DND-41 (cell line): ENCODE results near the gene ITPR3.

ENCODE experiments used
- ATAC-seq: fragments of 200-7000 bp; cut with Tn5 transposase; 3 replicates; pipeline ENCODE4 v1.9.1; 2021; ENCODE audit warnings: low read depth; ENCODE audit not compliant: insufficient read depth
- DNase-seq: peaks from one replicate; pipeline ENCODE4 v3.0.0-alpha.2; 2020
- H2AFZ ChIP-seq: 2 replicates; pipeline ENCODE4 v1.6.0; 2012; ENCODE audit warnings: low read depth, low read length
- H3K27ac ChIP-seq: 2 replicates; pipeline ENCODE4 v1.5.1; 2012; ENCODE audit warnings: low read length, inconsistent platforms
- H3K27me3 ChIP-seq: fragments of 200-600 bp; sonication (generic); 2 replicates; pipeline ENCODE4 v1.6.0; 2012; ENCODE audit warnings: low read length, mild to moderate bottlenecking, inconsistent platforms; ENCODE audit not compliant: insufficient read depth, poor library complexity
- H3K36me3 ChIP-seq: 2 replicates; pipeline ENCODE4 v1.5.1; 2012; ENCODE audit warnings: low read length, inconsistent platforms; ENCODE audit not compliant: insufficient read depth
- H3K4me1 ChIP-seq: 2 replicates; pipeline ENCODE4 v1.5.1; 2012; ENCODE audit warnings: mild to moderate bottlenecking, low read length; ENCODE audit not compliant: insufficient read depth
- H3K4me2 ChIP-seq: 2 replicates; pipeline ENCODE4 v1.6.0; 2012; ENCODE audit warnings: mild to moderate bottlenecking, moderate library complexity, low read length, inconsistent platforms; ENCODE audit not compliant: insufficient read depth
- H3K4me3 ChIP-seq, 2 experiments: fragments of 200-600 bp in 1 of 2; shearing (Covaris generic) in 1 of 2; 2 replicates each; pipeline ENCODE4 v1.5.1; 2012 to 2016; ENCODE audit warnings: inconsistent platforms in 2 of 2, low read length in 2 of 2, mild to moderate bottlenecking in 2 of 2, low read depth in 1 of 2, moderate library complexity in 1 of 2
- H3K79me2 ChIP-seq: 2 replicates; pipeline ENCODE4 v1.6.0; 2012; ENCODE audit warnings: low read length, inconsistent platforms; ENCODE audit not compliant: insufficient read depth
- H3K9ac ChIP-seq: 2 replicates; pipeline ENCODE4 v1.6.0; 2012; ENCODE audit warnings: low read depth, mild to moderate bottlenecking, inconsistent platforms, low read length, moderate library complexity
- H3K9me3 ChIP-seq: 2 replicates; pipeline ENCODE4 v1.5.1; 2012; ENCODE audit warnings: low read length, moderate library complexity, mild to moderate bottlenecking, inconsistent platforms; ENCODE audit not compliant: insufficient read depth, severe bottlenecking
- H4K20me1 ChIP-seq: 2 replicates; pipeline ENCODE4 v1.6.0; 2012; ENCODE audit warnings: low read length; ENCODE audit not compliant: insufficient read depth
- EZH2 ChIP-seq: IDR thresholded peaks from 3 replicates; pipeline ENCODE4 v1.6.1; 2012; ENCODE audit warnings: borderline replicate concordance, low read depth, mild to moderate bottlenecking, moderate library complexity, low read length, inconsistent platforms; ENCODE audit not compliant: severe bottlenecking
- TF ChIP-seq, protein P1 (sequence below): IDR thresholded peaks from 2 replicates; pipeline ENCODE4 v1.5.1; 2012; ENCODE audit warnings: borderline replicate concordance, low read length, moderate library complexity, mild to moderate bottlenecking; ENCODE audit not compliant: poor library complexity, severe bottlenecking; ENCODE audit errors: extremely low read depth

The ITPR3 gene

DNA sequence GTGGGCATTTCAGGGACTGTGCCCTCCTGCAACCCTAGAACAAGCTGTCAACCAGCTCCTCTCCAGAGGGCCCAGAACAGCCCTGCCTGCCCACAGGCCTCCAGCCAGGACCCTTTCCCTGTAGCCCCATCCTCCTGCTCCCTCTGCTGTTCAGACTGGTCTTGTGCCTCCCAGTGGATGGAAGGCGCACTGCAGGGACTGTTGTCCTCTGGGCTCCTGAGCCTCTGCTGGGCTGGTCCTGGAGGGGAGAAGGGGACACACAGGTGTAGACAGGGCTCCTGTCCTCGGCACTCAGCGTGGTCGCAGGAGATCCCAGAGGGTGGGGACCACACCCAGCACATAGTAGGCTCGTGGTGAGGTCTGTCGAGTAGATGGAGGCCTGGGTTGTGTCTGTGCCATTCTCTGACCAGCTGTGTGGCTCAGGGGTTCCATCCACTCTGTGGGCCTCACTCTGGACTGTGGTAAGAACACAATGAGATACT is 11.5 kb downstream of the ITPR3 start:
- H3K4me3 ChIP-seq, result peak overlapping the region in 1 of 2 experiments; percentile 74; a peak in 1 of 4 replicates
- DNase-seq, result peak; percentile 70

DNA sequence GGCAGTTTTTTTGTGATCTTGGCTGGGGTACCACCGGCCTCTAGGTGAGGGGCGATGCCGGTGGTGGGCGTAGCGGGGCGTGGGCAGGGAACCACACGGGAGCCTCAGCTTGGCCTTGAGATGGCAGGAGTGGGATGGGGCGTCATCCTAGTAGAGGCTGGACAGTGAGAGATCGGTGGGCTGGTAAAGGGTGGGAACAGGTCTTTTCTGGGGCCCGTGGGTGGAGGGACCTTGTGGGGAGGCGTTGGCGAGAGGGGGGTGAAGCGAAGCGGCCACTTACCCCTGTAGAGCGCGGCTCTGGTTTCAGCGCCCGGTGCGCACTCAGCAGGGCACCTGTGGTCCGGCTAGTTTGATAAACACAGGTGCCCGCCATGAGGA is 12.0 kb downstream of the ITPR3 start:
- H3K27ac ChIP-seq, result no peak overlapping the region
- DNase-seq, result no peak
- H3K4me3 ChIP-seq, result peak overlapping the region in 1 of 2 experiments; percentile 74; a peak in 2 of 4 replicates
- TF ChIP-seq, protein P1, sequence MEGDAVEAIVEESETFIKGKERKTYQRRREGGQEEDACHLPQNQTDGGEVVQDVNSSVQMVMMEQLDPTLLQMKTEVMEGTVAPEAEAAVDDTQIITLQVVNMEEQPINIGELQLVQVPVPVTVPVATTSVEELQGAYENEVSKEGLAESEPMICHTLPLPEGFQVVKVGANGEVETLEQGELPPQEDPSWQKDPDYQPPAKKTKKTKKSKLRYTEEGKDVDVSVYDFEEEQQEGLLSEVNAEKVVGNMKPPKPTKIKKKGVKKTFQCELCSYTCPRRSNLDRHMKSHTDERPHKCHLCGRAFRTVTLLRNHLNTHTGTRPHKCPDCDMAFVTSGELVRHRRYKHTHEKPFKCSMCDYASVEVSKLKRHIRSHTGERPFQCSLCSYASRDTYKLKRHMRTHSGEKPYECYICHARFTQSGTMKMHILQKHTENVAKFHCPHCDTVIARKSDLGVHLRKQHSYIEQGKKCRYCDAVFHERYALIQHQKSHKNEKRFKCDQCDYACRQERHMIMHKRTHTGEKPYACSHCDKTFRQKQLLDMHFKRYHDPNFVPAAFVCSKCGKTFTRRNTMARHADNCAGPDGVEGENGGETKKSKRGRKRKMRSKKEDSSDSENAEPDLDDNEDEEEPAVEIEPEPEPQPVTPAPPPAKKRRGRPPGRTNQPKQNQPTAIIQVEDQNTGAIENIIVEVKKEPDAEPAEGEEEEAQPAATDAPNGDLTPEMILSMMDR, result no peak
- TF ChIP-seq EZH2, result no peak
- no peaks in the 10 kb centered on the region for H3K9me3 ChIP-seq
- peaks cover 24% of the 10 kb centered on the region for H3K4me1 ChIP-seq
- no peaks in the 10 kb centered on the region for H3K27me3 ChIP-seq
- peak overlapping the region; percentile 46 for H3K9ac ChIP-seq
- H2AFZ ChIP-seq, result peak overlapping the region; percentile 39
- peaks cover 6% of the 10 kb centered on the region; the same call in 1 of the 2 replicates for H3K36me3 ChIP-seq
- peak overlapping the region; percentile 100 for H3K4me2 ChIP-seq
- peaks cover 46% of the 10 kb centered on the region for H3K79me2 ChIP-seq
- peaks cover 58% of the 10 kb centered on the region for H4K20me1 ChIP-seq
- ATAC-seq, result no peak

More for the DNA sequence above, 11.5 kb downstream of the ITPR3 start:
- Histone ChIP-seq H3K4me1 (peaks cover 24% of the 10 kb centered on the region), H3K4me2 (peak overlapping the region; percentile 100), H3K36me3 (peaks cover 9% of the 10 kb centered on the region; the same call in 1 of the 2 replicates), H3K9ac (no peak overlapping the region), H2AFZ (no peak overlapping the region), H3K27ac (no peak overlapping the region), H3K27me3 (no peaks in the 10 kb centered on the region), H4K20me1 (peaks cover 63% of the 10 kb centered on the region), H3K9me3 (no peaks in the 10 kb centered on the region), H3K79me2 (peaks cover 49% of the 10 kb centered on the region)
- peak; percentile 77 for ATAC-seq
- TF ChIP-seq, protein P1, result peak; percentile 90
- no peak for TF ChIP-seq EZH2

DNA sequence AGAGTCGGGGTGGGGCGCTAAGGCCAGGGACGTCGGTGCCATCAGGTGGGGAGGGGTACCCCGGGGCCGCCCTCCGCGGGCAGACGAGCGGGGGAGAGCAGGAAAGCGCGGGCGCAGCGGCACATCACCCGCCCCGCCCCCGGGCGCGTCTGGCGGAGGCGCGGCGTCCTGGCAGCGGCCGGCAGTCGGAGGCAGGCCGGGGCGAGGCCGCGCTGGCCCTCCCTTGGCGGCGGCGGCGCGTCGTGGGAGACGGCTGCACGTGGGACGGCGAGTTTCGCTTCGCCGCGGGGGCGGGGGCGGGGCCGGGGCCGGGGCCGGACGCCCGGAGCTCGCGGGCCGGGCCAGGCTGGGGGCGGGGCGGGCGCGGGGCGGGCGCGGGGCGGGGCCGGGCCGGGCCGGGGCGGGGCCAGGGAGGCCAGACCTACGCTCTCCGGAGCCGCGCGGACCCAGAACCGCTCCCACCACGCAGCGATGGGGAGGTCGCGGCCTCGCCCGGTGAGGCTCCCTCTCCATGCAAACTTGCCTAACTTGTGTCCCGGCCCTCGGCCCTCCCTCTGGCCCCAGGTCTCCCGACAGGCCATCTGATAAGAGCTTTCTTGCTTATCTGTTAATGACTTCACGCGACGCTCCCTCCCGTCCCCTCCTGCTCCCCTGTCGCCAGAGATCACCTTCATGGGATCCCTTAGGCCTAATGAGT is 12.5 kb downstream of the ITPR3 start:
- Histone ChIP-seq H3K4me3 (peak overlapping the region; percentile 15 to 74; a peak in 3 of 4 replicates), H2AFZ (peak overlapping the region; percentile 66), H4K20me1 (peaks cover 53% of the 10 kb centered on the region), H3K9ac (peak overlapping the region; percentile 53), H3K36me3 (peaks cover 6% of the 10 kb centered on the region; the same call in 1 of the 2 replicates), H3K4me2 (peak overlapping the region; percentile 100), H3K79me2 (peaks cover 44% of the 10 kb centered on the region), H3K4me1 (peaks cover 24% of the 10 kb centered on the region), H3K9me3 (no peaks in the 10 kb centered on the region), H3K27me3 (no peaks in the 10 kb centered on the region), H3K27ac (0 out of 2 replicates have a peak overlapping the region, but pooled peaks have one; percentile 47)
- peak; percentile 59 for DNase-seq
- no peak for TF ChIP-seq EZH2
- TF ChIP-seq, protein P1, result no peak
- peak; percentile 77 for ATAC-seq
